Activated CD8-positive, alpha-beta T cell treated with anti-CD3 and anti-CD28 coated beads for 36 hours (primary cell): Measurements from ENCODE around the gene SLC2A3. TPM values are rescaled to one million over a fixed set of nuclear protein-coding genes. Genes with fewer than 3 reads are reported as not detected.
"Not testable (repeated sequence)": the region's sequence is repeated elsewhere in the genome, so short reads cannot be mapped to it uniquely, and the experiment has no call there.

Experiments
- ATAC-seq: fragments of 200-7000 bp; cut with Tn5 transposase; one replicate; pipeline ENCODE4 v1.10.0; 2021; ENCODE audit warnings: mild to moderate bottlenecking, moderate library complexity
- CTCF ChIA-PET: fragments of 350-600 bp; sonication (Branson Sonifier 250); formaldehyde crosslinking; loops from one replicate; lab custom pipeline; 2021; ENCODE audit warnings: antibody characterized with exemption; lab: Charles Lee
- POLR2A ChIA-PET: fragments of 350-600 bp; sonication (Branson Sonifier 250); formaldehyde crosslinking; loops from one replicate; lab custom pipeline; 2021; ENCODE audit warnings: antibody characterized with exemption; lab: Charles Lee
- DNase-seq: peaks from one replicate; pipeline ENCODE4 v3.0.0-alpha.2; 2020
- H3K27ac Mint-ChIP-seq: one replicate; pipeline ENCODE4 v1.8.0; 2021; ENCODE audit warnings: mild to moderate bottlenecking, mixed read lengths
- H3K27me3 Mint-ChIP-seq: one replicate; pipeline ENCODE4 v1.8.0; 2021; ENCODE audit warnings: mixed read lengths
- H3K36me3 Mint-ChIP-seq: one replicate; pipeline ENCODE4 v1.8.0; 2021; ENCODE audit warnings: low read depth, mixed read lengths
- H3K4me1 Mint-ChIP-seq: one replicate; pipeline ENCODE4 v1.8.0; 2021; ENCODE audit warnings: low read depth, mixed read lengths
- H3K4me3 Mint-ChIP-seq: one replicate; pipeline ENCODE4 v1.8.0; 2021; ENCODE audit warnings: mild to moderate bottlenecking, moderate library complexity, mixed read lengths
- H3K9me3 Mint-ChIP-seq: one replicate; pipeline ENCODE4 v1.8.0; 2021; ENCODE audit warnings: mixed read lengths
- intact Hi-C: fragments of 100-400 bp; cut with micrococcal nuclease; formaldehyde crosslinking; loops from one replicate; pipeline ENCODE4 v1.10.0; 2022
- total RNA-seq, 2 experiments: library from RNA; stranded (reverse); gene quantifications; one replicate each; pipeline ENCODE4 v1.2.3, GENCODE V29; 2021
- TF ChIP-seq, protein P1 (sequence below): fragments of 200-600 bp; IDR thresholded peaks from one replicate; pipeline ENCODE4 v1.8.0; 2022; ENCODE audit warnings: antibody characterized with exemption, mild to moderate bottlenecking

SLC2A3 gene
- total RNA-seq, 2 experiments from 2014 or later, result 488 to 528 TPM

GRCh38 chr12:7923241-7924236 lies 12.4 kb downstream of the SLC2A3 start:
- ATAC-seq (no peak), DNase-seq (no peak)
- intact Hi-C loops, result no loop called here
- Mint-ChIP-seq H3K4me3 (no peak overlapping the region), H3K4me1 (peaks cover 44% of the 10 kb centered on the region), H3K36me3 (peaks cover 78% of the 10 kb centered on the region), H3K9me3 (no peaks in the 10 kb centered on the region), H3K27ac (no peak overlapping the region), H3K27me3 (no peaks in the 10 kb centered on the region)
- POLR2A ChIA-PET, result interaction anchor here (1.1 to 1.9 kb wide), 3 partner anchors 10 to 50 kb away, joined by 4 to 11 read pairs (median 10); partner anchors contain the start of gene SLC2A3
- CTCF ChIA-PET, result interaction anchor here (0.7 to 3.2 kb wide), 4 partner anchors 9 to 155 kb away, joined by 3 to 22 read pairs (median 3); no protein-coding TSS in a partner anchor
- TF ChIP-seq, protein P1, sequence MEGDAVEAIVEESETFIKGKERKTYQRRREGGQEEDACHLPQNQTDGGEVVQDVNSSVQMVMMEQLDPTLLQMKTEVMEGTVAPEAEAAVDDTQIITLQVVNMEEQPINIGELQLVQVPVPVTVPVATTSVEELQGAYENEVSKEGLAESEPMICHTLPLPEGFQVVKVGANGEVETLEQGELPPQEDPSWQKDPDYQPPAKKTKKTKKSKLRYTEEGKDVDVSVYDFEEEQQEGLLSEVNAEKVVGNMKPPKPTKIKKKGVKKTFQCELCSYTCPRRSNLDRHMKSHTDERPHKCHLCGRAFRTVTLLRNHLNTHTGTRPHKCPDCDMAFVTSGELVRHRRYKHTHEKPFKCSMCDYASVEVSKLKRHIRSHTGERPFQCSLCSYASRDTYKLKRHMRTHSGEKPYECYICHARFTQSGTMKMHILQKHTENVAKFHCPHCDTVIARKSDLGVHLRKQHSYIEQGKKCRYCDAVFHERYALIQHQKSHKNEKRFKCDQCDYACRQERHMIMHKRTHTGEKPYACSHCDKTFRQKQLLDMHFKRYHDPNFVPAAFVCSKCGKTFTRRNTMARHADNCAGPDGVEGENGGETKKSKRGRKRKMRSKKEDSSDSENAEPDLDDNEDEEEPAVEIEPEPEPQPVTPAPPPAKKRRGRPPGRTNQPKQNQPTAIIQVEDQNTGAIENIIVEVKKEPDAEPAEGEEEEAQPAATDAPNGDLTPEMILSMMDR, result no peak

DNA sequence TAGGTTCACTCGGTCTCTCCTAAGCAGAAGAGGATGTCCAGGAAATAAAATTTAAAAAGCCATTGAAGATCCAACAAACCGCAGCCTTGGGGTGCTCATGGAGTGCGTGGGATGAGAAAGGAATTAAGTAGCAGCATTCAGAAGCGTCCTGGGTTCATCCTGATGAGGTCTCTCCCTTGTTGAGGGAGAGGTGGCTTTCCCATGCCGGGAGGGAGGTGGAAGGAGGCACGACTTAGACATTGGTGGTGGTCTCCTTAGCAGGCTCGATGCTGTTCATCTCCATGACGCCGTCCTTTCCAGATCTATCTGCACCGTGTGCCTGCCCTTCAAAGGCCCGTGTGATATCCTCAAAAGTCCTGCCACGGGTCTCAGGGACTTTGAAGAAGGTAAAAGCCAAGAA lies 14.8 kb downstream of the SLC2A3 start:
- DNase-seq, H3K27ac Mint-ChIP-seq, H3K27me3 Mint-ChIP-seq, intact Hi-C loops, ATAC-seq, H3K4me3 Mint-ChIP-seq, H3K9me3 Mint-ChIP-seq: not testable (repeated sequence)
- Mint-ChIP-seq H3K36me3 (peaks cover 70% of the 10 kb centered on the region), H3K4me1 (peaks cover 40% of the 10 kb centered on the region)
- ChIA-PET POLR2A (interaction anchor here (0.6 kb wide), 1 partner anchor 21 kb away, joined by 4 read pairs; no protein-coding TSS in a partner anchor), CTCF (interaction anchor here (3.2 kb wide), 1 partner anchor 12 kb away, joined by 22 read pairs; no protein-coding TSS in a partner anchor)

DNA sequence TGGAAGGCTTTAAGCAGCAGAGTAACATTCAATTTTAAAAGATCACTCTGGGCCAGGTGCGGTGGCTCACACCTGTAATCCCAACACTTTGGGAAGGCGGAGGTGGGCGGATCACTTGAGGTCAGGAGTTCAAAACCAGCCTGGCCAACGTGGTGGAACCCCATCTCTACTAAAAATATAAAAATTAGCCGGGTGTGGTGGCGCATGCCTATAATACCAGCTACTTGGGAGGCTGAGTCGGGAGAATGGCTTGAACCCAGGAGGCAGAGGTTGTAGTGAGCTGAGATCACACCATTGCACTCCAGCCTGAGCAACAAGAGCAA lies 17.8 kb downstream of the SLC2A3 start:
- H3K27me3 Mint-ChIP-seq, intact Hi-C loops, H3K9me3 Mint-ChIP-seq, H3K4me3 Mint-ChIP-seq, H3K27ac Mint-ChIP-seq, ATAC-seq: not testable (repeated sequence)
- POLR2A ChIA-PET, result interaction anchor here (0.7 to 2.7 kb wide), 6 partner anchors 9 to 115 kb away, joined by 3 to 14 read pairs (median 4); no protein-coding TSS in a partner anchor
- Mint-ChIP-seq H3K36me3 (peaks cover 52% of the 10 kb centered on the region), H3K4me1 (peaks cover 31% of the 10 kb centered on the region)
- DNase-seq, result peak; percentile 32
- CTCF ChIA-PET, result interaction anchor here (1.2 to 2.4 kb wide), 2 partner anchors 15 to 77 kb away, joined by 4 to 12 read pairs; no protein-coding TSS in a partner anchor

DNA sequence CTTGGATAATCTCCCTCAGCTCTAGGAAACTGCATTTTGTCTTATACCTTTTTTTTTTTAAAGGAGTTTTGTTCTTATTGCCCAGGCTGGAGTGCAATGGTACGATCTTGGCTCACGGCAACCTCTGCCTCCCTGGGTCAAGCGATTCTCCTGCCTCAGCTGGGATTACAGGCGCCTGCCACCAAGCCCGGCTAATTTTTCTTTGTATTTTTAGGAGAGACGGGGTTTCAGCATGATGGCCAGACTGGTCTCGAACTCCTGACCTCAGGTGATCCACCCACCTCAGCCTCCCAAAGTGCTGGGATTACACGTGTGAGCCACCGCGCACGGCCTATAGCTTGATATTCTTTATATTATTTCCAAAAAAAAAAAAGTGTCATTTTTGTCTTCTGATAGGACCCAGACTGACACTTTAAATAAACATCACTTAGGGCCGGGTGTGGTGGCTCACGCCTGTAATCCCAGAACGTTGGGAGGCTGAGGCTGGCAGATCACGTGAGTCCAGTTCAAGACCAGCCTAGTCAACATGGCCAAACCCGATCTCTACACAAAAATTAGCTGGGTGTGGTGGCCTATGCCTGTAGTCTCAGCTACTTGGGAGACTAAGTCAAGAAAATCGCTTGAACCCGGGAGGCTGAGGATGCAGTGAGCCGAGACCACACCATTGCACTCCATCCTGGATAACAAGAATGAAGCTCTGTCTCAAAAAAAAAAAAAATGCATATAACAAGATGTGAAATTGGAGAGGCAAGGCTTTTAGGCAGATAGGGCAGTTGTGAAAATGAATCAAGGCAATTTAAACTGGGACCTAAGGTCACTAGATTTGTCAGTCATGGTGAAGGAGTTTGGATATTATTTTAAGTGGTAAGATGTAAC lies 18.4 kb downstream of the SLC2A3 start:
- no peak for DNase-seq
- CTCF ChIA-PET, result interaction anchor here (1.2 to 2.4 kb wide), 2 partner anchors 16 to 78 kb away, joined by 4 to 12 read pairs; no protein-coding TSS in a partner anchor
- Mint-ChIP-seq H3K27me3 (no peaks in the 10 kb centered on the region), H3K4me3 (no peak overlapping the region), H3K36me3 (peaks cover 48% of the 10 kb centered on the region), H3K27ac (peak overlapping the region; percentile 65), H3K4me1 (peaks cover 29% of the 10 kb centered on the region), H3K9me3 (no peaks in the 10 kb centered on the region)
- POLR2A ChIA-PET, result interaction anchor here (0.8 to 2.7 kb wide), 7 partner anchors 9 to 73 kb away, joined by 3 to 14 read pairs (median 3); partner anchors contain the start of gene SLC2A3
- TF ChIP-seq, protein P1, result no peak
- ATAC-seq, result no peak
- intact Hi-C loops, result no loop called here

- Mint-ChIP-seq H3K27ac (no peak overlapping the region), H3K27me3 (no peaks in the 10 kb centered on the region), H3K4me3 (no peak overlapping the region), H3K9me3 (no peaks in the 10 kb centered on the region), H3K4me1 (peaks cover 26% of the 10 kb centered on the region), H3K36me3 (peaks cover 42% of the 10 kb centered on the region)
- CTCF ChIA-PET, result interaction anchor here (1.1 to 2.4 kb wide), 2 partner anchors 9 to 16 kb away, joined by 3 to 12 read pairs; no protein-coding TSS in a partner anchor
- TF ChIP-seq, protein P1, result no peak
- intact Hi-C loops, result no loop called here
- no peak for ATAC-seq
- DNase-seq, result no peak
- POLR2A ChIA-PET, result interaction anchor here (0.8 to 2.7 kb wide), 4 partner anchors 10 to 55 kb away, joined by 3 to 14 read pairs (median 4); partner anchors contain the start of gene SLC2A3
These were observed 19.1 kb downstream of the SLC2A3 start for GRCh38 chr12:7916936-7917335.
